H1 (cell line): ENCODE measurements around the gene CKAP2L. TPM values are rescaled to one million over a fixed set of nuclear protein-coding genes. Genes with fewer than 3 reads are reported as not detected.
"Not testable (repeated sequence)": the region's sequence is repeated elsewhere in the genome, so short reads cannot be mapped to it uniquely, and the experiment has no call there.

Experiments
- CTCF ChIA-PET: fragments of 300-600 bp; sonication (Branson Sonifier 250); formaldehyde crosslinking; loops from one replicate; lab custom pipeline; 2021; ENCODE audit not compliant: partially characterized antibody; lab: Charles Lee
- POLR2A ChIA-PET: fragments of 300-600 bp; sonication (Branson Sonifier 250); formaldehyde crosslinking; loops from one replicate; lab custom pipeline; 2021; ENCODE audit warnings: inconsistent platforms; ENCODE audit not compliant: partially characterized antibody; lab: Charles Lee
- DNase-seq, 2 experiments: peaks; one replicate each; pipeline versions ENCODE4 v3.0.0 to v3.0.0-alpha.2; 2010 to 2022; ENCODE audit warnings: low spot score in 2 of 2, low read depth in 1 of 2, mixed read lengths in 1 of 2
- FAIRE-seq: peaks from 2 replicates; lab custom pipeline; 2011; peaks lifted over from hg19 to GRCh38; lab: Jason Lieb, UNC
- H2AFZ ChIP-seq: 2 replicates; pipeline ENCODE4 v1.8.1; 2012; ENCODE audit warnings: low read length, inconsistent platforms
- H2AK5ac ChIP-seq: 2 replicates; pipeline ENCODE4 v1.6.1; 2013; ENCODE audit warnings: low read depth, low read length
- H2BK120ac ChIP-seq: replicated peaks from 2 replicates; pipeline ENCODE3; 2013; ENCODE audit warnings: low read depth, low read length, inconsistent platforms
- H2BK12ac ChIP-seq: 2 replicates; pipeline ENCODE4 v1.6.1; 2013; ENCODE audit warnings: low read depth, low read length
- H2BK15ac ChIP-seq: 2 replicates; pipeline ENCODE4 v1.6.1; 2013; ENCODE audit warnings: low read length
- H2BK20ac ChIP-seq: 2 replicates; pipeline ENCODE4 v1.6.1; 2013; ENCODE audit warnings: low read length
- H2BK5ac ChIP-seq: 2 replicates; pipeline ENCODE4 v1.6.1; 2013; ENCODE audit warnings: low read depth, low read length
- H3K14ac ChIP-seq: 2 replicates; pipeline ENCODE4 v1.6.1; 2013; ENCODE audit warnings: inconsistent platforms; ENCODE audit not compliant: insufficient read length
- H3K18ac ChIP-seq: 2 replicates; pipeline ENCODE4 v1.6.1; 2013; ENCODE audit warnings: low read length; ENCODE audit errors: extremely low read depth
- H3K23ac ChIP-seq: 2 replicates; pipeline ENCODE4 v1.6.1; 2013; ENCODE audit warnings: inconsistent platforms; ENCODE audit not compliant: insufficient read length
- H3K23me2 ChIP-seq: 2 replicates; pipeline ENCODE4 v1.6.1; 2013; ENCODE audit warnings: low read depth, low read length
- H3K27ac ChIP-seq: 2 replicates; pipeline ENCODE4 v1.6.1; 2011; ENCODE audit warnings: low read depth, low read length, inconsistent platforms
- H3K27me3 ChIP-seq, 4 experiments: replicated peaks in 1 of 4; 1 replicate in 1 of 4; 2 replicates in 3 of 4; pipeline versions ENCODE4 v1.6.1 to v1.8.1; 2011 to 2013; ENCODE audit warnings: low read length in 3 of 4, mild to moderate bottlenecking in 3 of 4, inconsistent platforms in 2 of 4, mixed read lengths in 2 of 4, moderate library complexity in 1 of 4; ENCODE audit not compliant: control insufficient read depth in 3 of 4, insufficient read depth in 3 of 4; ENCODE audit errors: extremely low read depth in 1 of 4
- H3K36me3 ChIP-seq, 4 experiments: 2 replicates each; pipeline versions ENCODE4 v1.6.1 to v1.8.1; 2011 to 2013; ENCODE audit warnings: mild to moderate bottlenecking in 4 of 4, low read length in 3 of 4, moderate library complexity in 2 of 4, control low read depth in 1 of 4, inconsistent platforms in 1 of 4; ENCODE audit not compliant: insufficient read depth in 4 of 4, control insufficient read depth in 2 of 4
- H3K4ac ChIP-seq: replicated peaks from 2 replicates; pipeline ENCODE3; 2013; ENCODE audit warnings: low read length, low read depth, mixed read lengths, inconsistent platforms; ENCODE audit not compliant: insufficient read length
- H3K4me1 ChIP-seq, 4 experiments: replicated peaks in 1 of 4; 1 replicate in 1 of 4; 2 replicates in 3 of 4; pipeline versions ENCODE4 v1.6.1 to v1.8.1; 2011 to 2013; ENCODE audit warnings: low read length in 3 of 4, inconsistent platforms in 2 of 4, mixed read lengths in 1 of 4; ENCODE audit not compliant: insufficient read depth in 4 of 4, control insufficient read depth in 3 of 4
- H3K4me2 ChIP-seq, 2 experiments: 2 replicates each; pipeline versions ENCODE4 v1.6.1 to v1.8.1; 2011 to 2013; ENCODE audit warnings: low read depth in 2 of 2, low read length in 2 of 2, control low read depth in 1 of 2, inconsistent platforms in 1 of 2, mild to moderate bottlenecking in 1 of 2; ENCODE audit not compliant: insufficient read depth in 1 of 2
- H3K4me3 ChIP-seq, 4 experiments: fragments of 200-600, 300-600 bp in 1 of 4; sonication (generic), shearing (Covaris generic), sonication (Bioruptor Twin) in 1 of 4; 2 replicates each; pipeline versions ENCODE4 v1.5.1 to v1.8.1; 2011 to 2016; ENCODE audit warnings: low read length in 4 of 4, low read depth in 3 of 4, control low read depth in 2 of 4, inconsistent platforms in 2 of 4, mild to moderate bottlenecking in 2 of 4, mixed read lengths in 1 of 4, moderate library complexity in 1 of 4; ENCODE audit not compliant: insufficient read depth in 2 of 4; ENCODE audit errors: extremely low read depth in 1 of 4
- H3K56ac ChIP-seq: replicated peaks from 2 replicates; pipeline ENCODE3; 2013; ENCODE audit warnings: low read depth, mild to moderate bottlenecking, mixed read lengths, low read length, inconsistent platforms; ENCODE audit not compliant: insufficient read length
- H3K79me1 ChIP-seq: 2 replicates; pipeline ENCODE4 v1.6.1; 2013; ENCODE audit warnings: low read depth, low read length, control low read depth
- H3K79me2 ChIP-seq, 2 experiments: 2 replicates each; pipeline versions ENCODE4 v1.6.1 to v1.8.1; 2012 to 2013; ENCODE audit warnings: low read length in 2 of 2, mild to moderate bottlenecking in 2 of 2, inconsistent platforms in 1 of 2; ENCODE audit not compliant: insufficient read depth in 2 of 2, control insufficient read depth in 1 of 2
- H3K9ac ChIP-seq, 4 experiments: replicated peaks in 1 of 4; 1 replicate in 1 of 4; 2 replicates in 3 of 4; pipeline versions ENCODE4 v1.6.1 to v1.8.1; 2011 to 2013; ENCODE audit warnings: low read depth in 3 of 4, low read length in 3 of 4, control low read depth in 2 of 4, mild to moderate bottlenecking in 2 of 4, moderate library complexity in 2 of 4, inconsistent platforms in 1 of 4; ENCODE audit errors: extremely low read depth in 1 of 4
- H3K9me3 ChIP-seq, 2 experiments: 2 replicates each; pipeline versions ENCODE4 v1.6.1 to v1.8.1; 2012 to 2013; ENCODE audit warnings: mild to moderate bottlenecking in 2 of 2, moderate library complexity in 2 of 2, control low read depth in 1 of 2, inconsistent platforms in 1 of 2, low read depth in 1 of 2, low read length in 1 of 2, mixed read lengths in 1 of 2; ENCODE audit not compliant: insufficient read depth in 2 of 2
- H4K20me1 ChIP-seq, 2 experiments: replicated peaks in 1 of 2; 2 replicates each; pipeline versions ENCODE3 to v1.8.1; 2011 to 2013; ENCODE audit warnings: inconsistent platforms in 2 of 2, low read length in 2 of 2, mild to moderate bottlenecking in 1 of 2; ENCODE audit not compliant: insufficient read depth in 2 of 2, control insufficient read depth in 1 of 2
- H4K5ac ChIP-seq: 2 replicates; pipeline ENCODE4 v1.6.1; 2013; ENCODE audit warnings: low read length, low read depth, mixed read lengths, inconsistent platforms; ENCODE audit not compliant: insufficient read length
- H4K8ac ChIP-seq: 2 replicates; pipeline ENCODE4 v1.8.0; 2013; ENCODE audit warnings: mild to moderate bottlenecking, moderate library complexity, low read length, inconsistent platforms; ENCODE audit not compliant: insufficient read depth; ENCODE audit errors: extremely low read depth
- H4K91ac ChIP-seq: replicated peaks from 2 replicates; pipeline ENCODE3; 2013; ENCODE audit warnings: low read length, mixed read lengths, inconsistent platforms; ENCODE audit not compliant: insufficient read length
- WGBS, 2 experiments: shearing (Covaris generic) in 1 of 2; methylation state at CpG; one replicate each; pipeline versions ENCODE4 v1.1.6 to v1.1.7; 2013 to 2015; ENCODE audit warnings: low lambda C conversion rate in 2 of 2, mixed read lengths in 2 of 2, inconsistent platforms in 1 of 2, low coverage in 1 of 2, missing lambda C conversion rate in 1 of 2; ENCODE audit not compliant: insufficient replicate concordance in 2 of 2, insufficient coverage in 1 of 2, insufficient read length in 1 of 2; ENCODE audit errors: extremely low coverage in 1 of 2, missing lambda C conversion rate in 1 of 2; 5-methylcytosine and 5-hydroxymethylcytosine counted together
- polyA plus RNA-seq, 7 experiments: library from polyadenylated mRNA; depleted of rRNA in 3 of 7; stranded (reverse) in 5 of 7; unstranded in 2 of 7; fragments of >200 nt in 5 of 7; fragments of 200-250 nt in 2 of 7; gene quantifications; 1 replicate in 5 of 7; 2 replicates in 1 of 7; 4 replicates in 1 of 7; pipeline versions ENCODE4 v1.2.1 to v1.2.3, GENCODE V29; 2011 to 2013; ENCODE audit warnings: missing spikeins in 2 of 7, mixed read lengths in 2 of 7
- total RNA-seq: library from RNA; stranded (reverse); fragmentation: NEBNext Ultra II Directional; extraction: Animal tissue kit (Norgen Biotek cat#: 25700); gene quantifications from 2 replicates; pipeline ENCODE4 v1.2.1, GENCODE V29; 2021

Gene CKAP2L
- total and polyA plus RNA-seq, 2 of the 8 experiments (the other 6 are each of a cell fraction or from before 2014, with no cell fraction given): 2.5 to 20.7 TPM

- H3K4me1 ChIP-seq, H3K27ac ChIP-seq, H3K36me3 ChIP-seq, H3K4me2 ChIP-seq, H2AK5ac ChIP-seq, H2BK5ac ChIP-seq, H2BK120ac ChIP-seq, H2BK12ac ChIP-seq, H3K14ac ChIP-seq, H3K23ac ChIP-seq, CTCF ChIA-PET, H3K27me3 ChIP-seq, H4K20me1 ChIP-seq, H4K5ac ChIP-seq, H2BK15ac ChIP-seq, H4K91ac ChIP-seq, H3K18ac ChIP-seq, POLR2A ChIA-PET, H3K79me2 ChIP-seq, H3K9ac ChIP-seq, H2AFZ ChIP-seq, H3K23me2 ChIP-seq, H3K4me3 ChIP-seq, FAIRE-seq, H3K79me1 ChIP-seq, H3K9me3 ChIP-seq, H4K8ac ChIP-seq, H3K4ac ChIP-seq, H2BK20ac ChIP-seq, DNase-seq, H3K56ac ChIP-seq: not testable (repeated sequence)
- 90% methylated on average over 2 of the region's 5 CpGs; no CpG with 5 or more reads in 1 of the 2 experiments for WGBS, 2 experiments
These were observed 47.5 kb downstream of the CKAP2L start for GRCh38 chr2:112716826-112717352.
